Measurements from ENCODE around the gene METRNL.

- no peak for TF ChIP-seq CTCF (IDR thresholded peaks at IDR 0.05; ENCODE audit: low read depth, low read length, poor library complexity, severe bottlenecking)
- no peak for TF ChIP-seq EZH2phosphoT487 (IDR thresholded peaks at IDR 0.05; ENCODE audit: borderline replicate concordance, low read length)
These were observed 42.7 kb upstream of the METRNL start for GRCh38 chr17:83036666-83037065.
